Activated CD4-positive, alpha-beta T cell treated with anti-CD3 and anti-CD28 coated beads, Interleukin-2, amount 50 U/mL, for 1 hour (primary cell): ENCODE data around the gene TMEM151A.

Source experiments
- DNase-seq: peaks from one replicate; pipeline ENCODE4 v3.0.0-alpha.2; 2020

TMEM151A gene

DNA sequence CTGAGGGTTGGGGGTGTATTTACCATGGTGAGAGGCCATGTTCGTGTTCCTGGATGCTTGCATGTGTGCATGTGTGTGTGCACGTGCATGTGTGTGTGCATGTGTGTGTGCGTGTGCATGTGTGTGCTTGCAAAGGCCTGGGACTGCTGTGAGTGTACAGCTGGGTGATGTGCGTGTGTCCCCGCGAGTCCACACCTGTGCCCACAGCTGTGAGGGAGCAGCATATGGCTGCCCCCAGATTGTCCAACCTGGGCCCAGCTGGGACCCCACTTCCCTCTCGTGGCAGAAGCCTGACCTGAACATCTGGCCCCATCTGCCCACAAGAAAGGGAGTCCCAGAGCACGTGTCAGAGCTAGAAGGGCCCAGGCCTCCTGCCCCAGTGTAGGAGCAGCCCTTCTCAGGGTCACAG, 33.6 kb downstream of the TMEM151A start:
- no peak for DNase-seq

DNA sequence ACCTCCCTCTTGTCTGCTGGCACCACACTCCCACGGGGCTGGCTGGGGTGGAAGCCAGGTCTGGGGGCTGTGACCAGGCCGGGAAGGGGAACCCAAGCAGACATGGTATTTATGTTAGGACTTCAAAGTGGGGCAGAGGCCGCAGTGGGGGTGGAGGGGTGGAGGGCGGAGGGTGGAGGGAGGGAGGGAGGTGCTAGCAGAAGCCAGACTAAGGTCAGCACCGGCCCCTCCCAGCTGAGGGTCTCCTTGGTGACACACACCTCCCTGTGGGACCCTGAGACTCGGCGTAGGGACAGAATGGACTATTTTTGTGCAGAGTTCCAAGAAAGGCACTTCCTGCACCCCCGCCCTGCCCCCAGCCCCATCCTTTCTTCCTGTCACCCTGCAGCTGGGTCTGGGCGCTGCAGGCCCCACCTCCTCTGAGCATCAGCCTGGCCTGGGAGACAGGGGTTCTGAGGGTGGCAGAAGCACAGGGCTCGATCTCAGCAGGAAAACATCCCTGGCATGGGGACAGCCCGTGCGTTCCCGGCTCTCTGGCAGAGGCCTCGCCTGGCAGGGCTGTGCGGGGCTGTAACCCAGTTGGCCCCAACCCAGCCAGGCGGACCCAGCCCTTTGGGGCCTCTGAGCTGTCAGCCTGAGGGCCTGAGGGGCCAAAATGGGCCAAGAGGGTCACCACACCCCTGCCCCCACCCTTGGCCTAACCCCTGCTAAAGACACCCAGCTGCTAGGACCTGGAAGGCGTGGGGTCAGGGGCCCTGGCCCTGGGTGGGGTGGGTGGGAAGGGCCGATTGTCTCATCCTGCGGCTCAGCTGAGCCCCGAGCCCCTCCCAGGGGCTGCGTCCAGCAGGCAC, 34.8 kb downstream of the TMEM151A start:
- no peak for DNase-seq

DNA sequence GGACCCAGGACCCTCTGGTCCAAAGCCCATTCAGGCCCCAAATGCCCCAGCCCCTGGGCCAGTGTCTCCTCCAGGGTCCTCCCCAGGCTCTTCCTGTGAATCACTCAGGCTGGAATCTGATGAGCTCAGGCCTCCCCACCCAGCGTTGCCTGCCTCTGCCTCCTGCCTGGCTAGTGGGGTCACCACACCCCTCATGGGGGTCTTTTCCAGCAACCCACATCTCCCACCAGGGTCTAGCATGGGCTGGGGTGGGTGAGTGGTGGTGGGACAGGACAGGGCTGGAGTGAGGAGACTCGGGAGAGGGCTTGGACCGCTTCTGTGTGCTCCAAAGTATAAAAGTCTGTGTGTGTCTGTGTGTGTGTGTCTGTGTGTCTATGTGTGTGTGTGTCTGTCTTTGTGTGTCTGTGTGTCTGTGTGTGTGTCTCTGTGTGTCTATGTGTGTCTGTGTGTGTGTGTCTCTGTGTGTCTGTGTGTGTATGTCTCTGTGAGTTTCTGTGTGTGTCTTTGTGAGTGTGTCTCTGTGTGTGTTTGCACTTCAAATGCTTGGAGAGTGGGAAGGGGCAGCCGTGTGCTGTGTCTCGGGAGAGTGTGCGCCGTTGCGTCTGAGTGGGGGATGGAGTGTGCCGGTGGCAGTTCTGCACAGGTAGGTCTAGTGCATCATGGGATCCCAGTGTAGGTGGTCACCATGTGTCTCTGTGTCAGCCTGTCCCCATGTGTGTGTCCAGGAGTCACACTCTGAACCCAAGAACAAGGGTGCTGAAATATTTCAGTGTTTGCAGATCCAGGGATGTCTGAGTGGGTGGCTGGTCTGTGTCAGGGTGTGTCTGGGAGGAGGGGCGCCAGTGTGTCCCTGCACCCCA, 35.7 kb downstream of the TMEM151A start:
- DNase-seq: no peak

DNA sequence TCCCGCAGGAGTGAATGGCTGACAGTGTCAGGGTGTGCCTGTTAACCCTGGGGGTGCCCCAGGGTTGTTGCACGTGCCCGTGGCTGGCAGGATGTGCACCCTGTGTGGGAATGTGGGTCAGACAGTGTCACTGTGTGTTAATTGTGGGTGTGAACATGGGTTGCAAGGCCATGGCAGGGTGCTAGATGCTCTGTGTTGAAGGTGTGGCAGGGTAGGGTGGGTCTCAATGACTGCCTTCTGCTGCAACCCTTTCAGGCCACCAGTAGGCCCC, 36.3 kb downstream of the TMEM151A start:
- no peak for DNase-seq

DNA sequence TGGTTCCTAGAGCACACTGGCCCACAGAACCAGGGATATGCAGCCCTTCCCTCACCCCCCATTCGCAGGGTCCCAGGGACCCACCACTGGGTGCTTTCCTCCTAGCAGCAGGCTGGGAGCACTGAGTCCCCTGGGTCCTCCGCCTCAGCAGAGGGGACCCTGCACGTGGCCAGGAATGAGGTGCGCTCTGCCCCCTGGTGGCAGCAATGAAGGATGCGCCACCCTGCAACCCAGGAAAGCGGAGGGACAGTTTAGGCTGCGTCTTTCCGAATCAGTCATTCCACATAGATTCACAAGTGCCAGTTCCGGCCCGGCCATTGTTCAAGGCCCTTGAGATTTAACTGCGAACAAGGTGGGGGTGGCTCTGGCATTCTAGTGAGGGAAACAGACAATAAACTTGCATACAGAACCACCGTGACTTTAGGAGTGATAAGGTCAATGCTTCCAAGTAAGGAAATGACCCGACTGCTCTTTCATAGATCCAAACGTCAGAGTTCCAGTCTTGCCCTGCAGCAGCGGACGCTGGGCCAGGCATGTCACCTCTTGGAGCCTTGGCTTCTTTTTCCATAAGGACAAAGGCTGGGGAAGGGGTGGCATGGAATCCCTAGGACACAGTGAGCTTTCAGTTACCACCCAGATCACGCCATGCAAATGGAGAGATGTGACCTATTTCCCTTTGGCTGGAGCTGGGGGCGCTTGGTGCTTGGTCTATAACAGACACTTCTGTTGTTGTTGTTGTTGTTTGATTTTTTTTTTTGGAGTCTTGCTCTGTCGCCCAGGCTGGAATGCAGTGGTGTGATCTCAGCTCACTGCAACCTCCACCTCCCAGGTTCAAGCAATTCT, 36.8 kb downstream of the TMEM151A start:
- DNase-seq: peak; percentile 79

DNA sequence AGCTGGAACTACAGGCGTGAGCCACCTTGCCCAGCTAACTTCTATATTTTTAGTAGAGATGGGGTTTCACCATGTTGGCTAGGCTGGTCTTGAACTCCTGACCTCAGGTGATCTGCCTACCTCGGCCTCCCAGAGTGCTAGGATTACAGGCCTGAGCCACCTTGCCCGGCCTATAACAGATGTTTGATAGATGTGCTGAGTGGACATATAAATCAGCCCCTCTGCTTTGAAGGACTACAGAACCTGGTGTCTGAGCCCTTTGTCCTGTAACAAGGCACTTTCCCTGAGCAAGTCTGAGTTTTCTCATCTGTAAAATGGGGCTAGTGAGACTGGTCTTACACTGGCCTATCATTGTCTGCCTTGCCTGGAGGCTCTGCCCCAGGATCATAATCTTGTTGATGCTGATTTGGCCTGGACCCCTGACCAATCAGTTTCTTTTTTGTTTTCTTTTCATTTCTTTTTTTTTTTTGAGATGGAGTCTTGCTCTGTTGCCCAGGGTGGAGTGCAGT, 37.5 kb downstream of the TMEM151A start:
- DNase-seq: no peak

DNA sequence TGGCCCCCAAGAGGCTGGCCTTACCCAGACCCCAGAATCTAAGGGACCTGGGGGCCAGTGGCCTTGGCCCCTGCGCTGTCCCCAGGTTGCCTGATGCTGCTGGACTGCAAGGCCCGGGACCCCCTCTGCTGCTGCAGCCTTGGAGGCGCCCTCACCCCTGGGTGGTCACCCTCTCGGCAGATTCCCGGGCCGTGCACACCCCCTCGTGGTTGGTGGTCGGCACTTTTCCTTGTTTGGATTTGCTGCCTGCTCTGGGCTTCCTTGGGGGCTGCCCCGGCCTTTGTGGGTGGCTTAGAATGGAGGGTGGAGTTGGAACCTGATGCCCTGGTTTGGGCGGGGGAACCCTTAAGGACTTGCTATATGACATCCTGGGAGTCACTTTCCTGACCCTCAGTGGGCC, 39.2 kb downstream of the TMEM151A start:
- DNase-seq: no peak

DNA sequence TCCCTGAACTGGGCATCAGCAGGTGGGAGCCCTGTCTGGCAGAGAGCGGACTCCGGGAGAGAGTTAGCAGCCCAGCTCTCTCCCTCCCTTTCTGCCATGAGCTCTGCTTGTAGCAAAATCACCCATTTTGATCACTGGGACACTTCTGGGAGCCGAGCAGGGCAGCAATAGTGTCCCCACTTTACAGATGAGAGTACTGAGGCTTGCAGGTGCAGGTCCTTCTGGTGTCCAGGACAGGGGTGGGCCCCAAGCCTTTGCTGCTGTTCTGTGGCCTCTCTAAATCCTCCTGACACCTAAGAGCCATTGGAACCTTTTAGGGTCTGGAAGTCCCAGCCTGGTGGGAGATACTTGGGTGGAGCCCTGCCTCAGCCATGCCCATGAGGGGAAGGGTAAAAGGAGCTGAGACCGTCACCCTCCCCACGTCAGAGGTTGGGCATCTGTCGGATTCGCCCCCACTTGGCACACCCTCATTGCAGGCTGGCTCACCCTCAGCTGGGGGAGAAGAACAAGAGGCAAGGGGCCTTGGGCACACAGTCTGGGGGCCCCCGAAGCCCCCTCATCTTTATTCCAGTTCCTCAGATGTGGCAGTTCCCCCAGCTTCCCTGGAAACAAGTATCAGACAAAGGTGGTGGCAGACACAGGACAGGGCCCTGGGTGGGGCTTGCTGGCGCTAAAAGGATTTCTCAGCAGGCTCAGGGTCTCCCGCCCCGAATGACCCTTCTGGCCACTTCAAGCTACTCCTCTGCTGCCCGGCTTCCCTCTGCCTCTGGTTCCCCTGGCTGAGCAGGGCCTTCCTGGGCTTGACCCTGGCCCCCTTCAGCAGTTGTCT, 40.1 kb downstream of the TMEM151A start:
- DNase-seq: no peak

DNA sequence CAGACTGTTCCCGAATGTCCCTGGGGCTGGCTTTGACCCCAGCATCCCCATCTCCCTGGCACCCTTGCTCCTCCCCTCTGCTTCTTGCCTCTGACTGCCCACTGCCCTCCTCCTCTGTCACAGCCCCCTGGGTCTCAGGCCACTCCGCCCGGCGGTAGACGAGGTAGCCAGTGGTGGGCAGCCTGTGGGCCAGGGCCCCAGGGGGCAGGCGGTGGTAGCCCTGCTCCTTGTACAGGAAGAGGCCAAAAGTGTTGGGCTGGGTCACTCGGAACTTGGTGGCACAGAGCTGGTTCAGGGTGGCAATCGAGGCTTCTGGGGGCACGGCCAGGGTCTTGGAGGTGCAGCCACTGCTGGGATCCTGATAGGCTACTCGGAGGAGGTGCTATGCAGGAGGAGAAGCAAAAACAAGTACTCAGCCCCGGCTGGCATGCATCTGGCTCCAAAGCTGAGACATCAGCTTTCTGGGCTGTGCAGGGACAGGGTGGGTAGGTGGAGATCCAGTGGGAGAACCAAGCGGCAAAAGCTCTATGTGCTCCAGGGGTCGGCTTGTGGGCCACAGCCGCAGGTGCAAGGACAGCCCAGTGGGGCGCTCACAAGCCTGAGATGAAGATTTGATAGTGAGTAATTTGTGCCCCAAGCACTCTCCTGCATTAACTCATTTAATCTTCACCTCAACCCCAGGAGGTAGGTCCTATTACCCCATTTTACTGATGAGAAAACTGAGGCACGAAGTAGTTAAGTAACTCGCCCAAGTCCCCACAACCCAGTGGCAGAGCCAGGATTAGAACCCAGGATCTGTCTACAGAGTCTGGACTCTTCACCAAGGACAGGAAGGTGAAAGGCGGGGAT, 40.9 kb downstream of the TMEM151A start:
- DNase-seq: no peak

DNA sequence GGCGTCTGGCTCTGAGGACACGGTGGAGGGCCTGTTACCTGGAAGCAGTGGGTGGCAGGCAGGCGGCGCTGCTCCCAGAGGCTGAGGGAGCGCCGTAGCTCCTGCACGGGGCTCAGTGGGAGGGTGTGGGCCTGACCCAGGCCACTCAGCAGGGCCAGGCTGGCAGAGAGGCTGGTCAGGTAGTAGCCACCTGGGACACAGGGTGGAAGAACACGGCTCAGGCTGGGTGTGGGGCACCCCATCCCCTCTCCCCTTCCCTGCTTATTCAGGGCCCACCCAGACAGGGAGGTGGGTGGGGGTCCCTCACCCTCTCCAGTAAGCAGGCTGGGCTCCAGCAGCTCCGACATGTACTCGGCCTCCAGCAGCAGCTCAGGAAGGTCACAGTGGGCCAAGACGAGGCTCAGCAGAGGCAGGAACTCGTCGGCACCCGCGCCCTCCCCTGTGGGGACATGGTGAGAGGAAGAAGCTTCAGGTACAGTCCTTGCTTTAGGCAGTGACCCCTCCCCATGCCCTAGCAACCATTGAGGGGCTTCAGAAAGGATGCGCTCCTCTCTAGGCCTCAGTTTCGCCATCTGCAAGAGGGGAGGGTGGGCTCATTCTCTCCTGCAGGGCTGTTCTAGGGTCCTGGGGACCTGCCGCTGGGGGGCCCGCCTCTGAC, 41.7 kb downstream of the TMEM151A start:
- no peak for DNase-seq

DNA sequence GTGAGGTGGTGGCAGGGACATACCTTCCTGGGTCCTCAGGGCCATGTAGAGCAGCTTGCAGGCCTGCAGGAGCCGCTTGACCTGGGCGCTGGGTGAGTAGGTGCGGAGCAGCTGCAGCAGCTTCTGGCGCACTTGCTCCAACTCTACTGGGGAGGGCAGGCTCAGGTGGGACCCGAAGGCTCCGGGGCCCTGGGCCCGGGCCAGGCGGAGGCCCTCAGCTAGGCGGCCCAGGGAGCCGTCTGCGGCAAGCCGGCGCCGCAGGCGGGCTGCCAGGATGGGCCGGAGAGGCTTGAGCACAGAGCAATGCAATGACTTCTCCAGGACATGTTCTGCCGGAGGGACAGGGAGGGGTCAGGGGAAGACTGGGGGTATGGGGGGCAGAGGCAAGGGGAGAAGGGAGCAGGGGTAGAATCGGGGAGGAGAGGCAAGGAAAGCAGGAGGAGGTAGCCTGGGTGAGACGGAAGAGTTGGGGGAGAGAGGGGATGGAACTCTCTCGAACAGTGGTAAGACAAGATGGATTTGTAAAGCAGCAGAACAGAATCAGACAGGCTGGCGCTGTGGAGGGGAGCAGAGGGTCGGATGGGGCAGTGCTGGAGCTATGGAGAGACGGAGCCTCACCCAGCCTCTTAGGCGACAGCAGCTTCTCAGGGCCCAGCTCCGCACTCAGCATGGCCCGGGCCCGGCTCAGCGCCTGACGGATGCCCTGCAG, 42.4 kb downstream of the TMEM151A start:
- no peak for DNase-seq

DNA sequence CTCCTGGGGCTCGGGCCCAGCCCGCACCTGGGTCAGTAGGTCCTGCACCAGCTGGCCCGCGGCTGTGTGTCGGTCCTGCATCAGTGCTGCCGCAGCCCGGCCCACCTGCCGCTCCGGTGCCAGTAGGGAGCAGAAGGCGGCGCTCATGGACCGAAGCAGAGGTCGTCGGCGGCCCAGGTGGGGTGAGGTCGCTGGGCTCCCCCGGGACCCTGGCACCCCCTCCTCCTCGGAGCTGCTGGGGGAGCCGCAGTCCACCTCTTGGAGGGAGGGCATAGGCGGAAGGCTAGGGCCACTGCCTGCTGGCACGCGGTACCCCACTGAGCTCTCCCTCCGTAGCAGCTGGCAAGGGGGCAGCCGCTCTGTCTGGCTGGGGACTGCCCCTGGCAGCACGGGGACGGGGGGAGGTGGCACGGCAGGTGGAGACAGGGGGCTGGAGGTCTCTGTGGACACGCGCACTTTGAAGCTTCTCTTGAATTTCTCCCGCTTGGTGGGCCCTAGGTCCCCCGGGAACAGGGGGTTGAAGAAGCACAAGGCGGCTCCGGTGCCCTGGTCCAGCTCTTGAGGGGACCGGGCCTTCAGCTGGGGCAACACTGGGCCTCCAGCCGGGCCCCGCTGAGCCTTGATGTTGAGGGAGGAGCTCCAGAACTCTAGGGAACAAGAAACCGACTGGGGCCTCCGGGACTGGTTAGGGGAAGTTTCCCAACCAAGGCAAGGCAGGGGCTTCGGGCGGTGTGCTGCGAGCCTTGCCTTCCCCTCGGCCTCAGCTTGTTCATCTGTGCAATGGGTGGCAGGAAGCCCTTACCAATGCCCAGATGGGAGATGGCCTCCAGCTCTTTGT, 43.1 kb downstream of the TMEM151A start:
- no peak for DNase-seq

DNA sequence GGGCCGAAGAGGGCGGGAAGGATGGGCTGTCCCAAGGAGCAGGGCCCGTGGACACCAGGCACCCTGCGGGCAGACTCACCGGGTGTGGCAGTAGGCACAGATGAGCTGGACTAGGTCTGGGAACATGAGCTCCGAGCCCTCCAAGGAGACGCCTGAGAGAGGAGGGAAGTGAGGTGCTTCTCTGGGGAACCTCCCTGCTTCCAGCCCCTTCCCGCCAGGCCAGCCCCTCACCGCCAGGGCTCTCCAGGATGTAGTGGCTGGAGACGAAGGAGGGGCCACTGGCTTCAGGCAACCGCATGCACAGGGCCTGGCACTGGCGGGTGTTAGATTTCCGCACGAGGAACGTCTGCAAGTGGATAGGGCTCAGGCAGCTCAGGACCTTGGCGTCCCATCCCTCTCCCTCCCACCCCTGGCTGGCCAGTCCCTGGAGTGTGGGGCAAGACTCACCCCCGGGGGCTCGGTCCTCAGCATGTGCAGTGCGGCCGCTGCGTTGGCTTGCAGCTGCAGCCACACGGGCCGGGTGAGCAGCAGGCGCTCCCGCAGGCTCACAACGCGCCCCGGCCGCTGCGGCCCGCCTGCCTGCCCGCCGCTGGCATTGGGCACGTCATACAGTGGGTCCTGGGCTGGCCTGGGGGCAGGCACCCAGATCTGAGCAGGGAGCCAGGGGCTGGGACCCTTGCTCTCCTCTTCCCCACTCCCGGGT, 44.0 kb downstream of the TMEM151A start:
- no peak for DNase-seq

DNA sequence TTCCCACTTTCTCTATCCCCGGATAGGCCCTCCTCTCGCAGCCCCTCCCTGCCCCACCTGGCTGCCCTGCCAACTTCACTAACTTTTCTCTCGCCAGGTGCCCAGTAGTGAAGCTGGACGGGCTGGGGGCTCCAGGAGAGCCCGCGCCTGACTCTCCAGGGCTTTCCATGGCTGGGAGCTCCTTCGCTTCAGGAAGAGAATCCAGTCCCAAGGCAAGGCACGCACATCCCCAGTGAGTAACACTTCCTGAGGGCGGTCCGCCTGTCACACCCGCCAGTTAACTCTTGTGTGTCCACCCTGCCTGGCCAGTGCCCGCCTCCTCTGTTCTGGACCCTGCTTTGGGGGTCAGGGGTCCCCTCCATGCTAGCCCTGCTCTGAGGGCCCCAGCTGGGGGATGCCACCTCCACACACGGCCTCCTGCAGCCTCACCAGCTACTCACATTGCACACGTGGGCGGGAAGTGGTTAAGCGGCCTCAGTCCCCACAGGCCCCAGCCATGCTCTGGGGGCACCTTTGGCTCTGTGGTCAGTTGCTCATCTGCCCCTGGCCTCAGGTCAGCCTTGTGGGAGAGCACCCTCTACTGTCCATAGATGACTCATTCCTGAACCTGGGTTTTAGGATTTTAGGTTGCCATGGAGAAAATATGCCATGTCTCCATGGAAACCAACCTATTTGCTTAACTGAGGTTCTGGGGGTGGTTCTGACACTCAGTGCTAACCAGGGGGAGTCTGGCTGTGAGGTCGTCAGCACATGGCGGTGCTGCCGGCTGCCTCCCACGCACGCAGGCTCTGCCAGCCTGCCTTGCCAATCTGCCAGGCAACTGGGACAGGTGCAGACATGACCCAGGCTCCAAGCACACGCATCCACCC, 44.8 kb downstream of the TMEM151A start, which contains the start of gene RIN1:
Gene RIN1 (minus strand): TSS at position 201 of the 869 bp plus-strand sequence. CDS start 32 bp downstream, at position 169.
- DNase-seq: no peak

DNA sequence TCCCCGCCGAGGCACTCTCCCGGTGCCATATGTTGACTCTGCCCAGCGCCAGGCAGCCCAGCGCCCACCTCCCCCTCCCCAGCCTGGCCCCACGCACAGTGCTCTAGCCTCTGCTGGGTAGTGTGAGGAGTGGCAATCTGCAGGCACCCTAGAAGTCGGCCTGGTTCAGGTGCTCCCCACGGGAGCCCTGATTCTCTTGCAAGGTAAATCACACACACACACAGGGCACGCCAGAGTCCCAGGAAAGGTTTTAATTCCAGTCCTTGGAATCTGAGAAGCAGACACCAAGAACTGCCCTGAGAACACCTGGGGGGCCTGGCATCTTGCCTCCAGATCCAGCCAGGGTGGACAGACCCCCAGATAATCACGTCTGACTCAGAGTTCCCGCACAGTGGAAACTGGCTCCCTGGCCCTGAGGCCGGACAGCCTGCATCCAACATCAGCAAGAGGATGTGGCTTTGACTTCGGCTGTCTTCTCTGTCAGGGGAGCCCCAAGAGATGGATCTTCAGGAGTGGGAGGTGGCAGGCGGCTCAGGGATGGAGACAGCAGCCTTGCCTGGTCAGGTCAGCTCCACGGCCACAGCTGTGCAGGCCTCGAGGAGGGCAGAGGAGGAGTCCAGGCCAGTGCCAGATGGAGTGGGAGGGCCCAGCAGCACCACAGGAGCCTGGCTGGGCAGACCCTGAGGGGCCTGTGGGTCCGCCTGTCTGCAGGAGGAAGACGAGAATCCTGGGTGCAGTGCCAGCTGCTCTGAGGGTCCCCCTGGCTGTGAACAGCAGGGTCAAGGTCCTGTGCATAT, 45.6 kb downstream of the TMEM151A start:
- DNase-seq: no peak
